HCT116 (cell line): ENCODE data around the gene CEP57. TPM values are rescaled to one million over a fixed set of nuclear protein-coding genes. Genes with fewer than 3 reads are reported as not detected.

Experiments
- ATAC-seq: fragments of 200-7000 bp; cut with Tn5 transposase; 2 replicates; pipeline ENCODE4 v1.9.1; 2020; ENCODE audit warnings: mild to moderate bottlenecking, moderate library complexity
- BruUV-seq: library from RNA; stranded (reverse); fragments of 400-500 nt; replicated peaks from 2 replicates; lab custom pipeline; 2021; lab: Mats Ljungman, UMichigan
- CTCF ChIA-PET: fragments of 300-600 bp; sonication (Branson Sonifier 250); formaldehyde crosslinking; loops from one replicate; lab custom pipeline; 2021; ENCODE audit warnings: antibody characterized with exemption; lab: Charles Lee
- POLR2A ChIA-PET: fragments of 300-600, 350-600 bp; sonication (Branson Sonifier 250); formaldehyde crosslinking; loops from one replicate; lab custom pipeline; 2021; ENCODE audit warnings: antibody characterized with exemption; lab: Charles Lee
- RAD21 ChIA-PET, 2 experiments: fragments of 300-600 bp; sonication (Branson Sonifier 250); formaldehyde crosslinking; loops; one replicate each; lab custom pipeline; 2023; ENCODE audit warnings: low total read pairs in 2 of 2; ENCODE audit not compliant: uncharacterized antibody in 2 of 2, unreplicated experiment in 2 of 2, low non-redundant PET in 1 of 2; lab: Charles Lee
- DNase-seq: peaks from one replicate; pipeline ENCODE4 v3.0.0-alpha.2; 2010; ENCODE audit warnings: low read depth, low spot score
- H2AFZ ChIP-seq: fragments of 200-600 bp; shearing (Covaris generic), sonication (generic); 2 replicates; pipeline ENCODE4 v1.6.1; 2017; ENCODE audit warnings: low read depth, mixed run types, mixed read lengths, antibody characterized with exemption, low read length; ENCODE audit not compliant: poor library complexity, severe bottlenecking
- H3K27ac ChIP-seq: 2 replicates; pipeline ENCODE4 v1.5.1; 2012; ENCODE audit warnings: low read depth, low read length
- H3K27me3 ChIP-seq: fragments of 200-600 bp; sonication (generic); 2 replicates; pipeline ENCODE4 v1.6.1; 2016; ENCODE audit warnings: mixed run types, low read length, mixed read lengths; ENCODE audit not compliant: insufficient read depth
- H3K36me3 ChIP-seq, 2 experiments: fragments of 200-500 bp in 1 of 2; fragments of 200-600 bp in 1 of 2; sonication (Bioruptor generic) in 1 of 2; sonication (generic) in 1 of 2; 2 replicates each; pipeline versions ENCODE4 v1.5.1 to v1.6.1; 2014 to 2016; ENCODE audit warnings: low read length in 2 of 2, inconsistent platforms in 1 of 2, mixed read lengths in 1 of 2, mixed run types in 1 of 2; ENCODE audit not compliant: insufficient read depth in 2 of 2, control insufficient read depth in 1 of 2
- H3K4me1 ChIP-seq, 2 experiments: fragments of 200-600 bp in 1 of 2; sonication (generic) in 1 of 2; 2 replicates each; pipeline versions ENCODE4 v1.5.1 to v1.6.1; 2012 to 2017; ENCODE audit warnings: low read length in 2 of 2, inconsistent platforms in 1 of 2, mild to moderate bottlenecking in 1 of 2, mixed read lengths in 1 of 2, mixed run types in 1 of 2, moderate library complexity in 1 of 2; ENCODE audit not compliant: insufficient read depth in 2 of 2, control insufficient read depth in 1 of 2
- H3K4me2 ChIP-seq: fragments of 200-600 bp; sonication (generic); 2 replicates; pipeline ENCODE4 v1.6.1; 2017; ENCODE audit warnings: mixed run types, low read length, mixed read lengths
- H3K4me3 ChIP-seq, 2 experiments: fragments of 200-600 bp in 1 of 2; sonication (generic) in 1 of 2; replicated peaks in 1 of 2; 2 replicates each; pipeline ENCODE4 v1.5.1; 2011 to 2016; ENCODE audit warnings: low read length in 2 of 2, control low read depth in 1 of 2, low read depth in 1 of 2, mild to moderate bottlenecking in 1 of 2, mixed read lengths in 1 of 2, mixed run types in 1 of 2
- H3K79me2 ChIP-seq: fragments of 200-600 bp; sonication (generic); 2 replicates; pipeline ENCODE4 v1.6.1; 2017; ENCODE audit warnings: mild to moderate bottlenecking, mixed run types, low read length, moderate library complexity, mixed read lengths; ENCODE audit not compliant: insufficient read depth
- H3K9ac ChIP-seq: fragments of 200-600 bp; sonication (generic); 2 replicates; pipeline ENCODE4 v1.6.1; 2016; ENCODE audit warnings: low read length, mixed read lengths
- H3K9me2 ChIP-seq: fragments of 200-600 bp; sonication (generic), shearing (Covaris generic); 2 replicates; pipeline ENCODE4 v1.6.1; 2017; ENCODE audit warnings: mixed run types, mild to moderate bottlenecking, moderate library complexity; ENCODE audit not compliant: insufficient read depth
- H3K9me3 ChIP-seq, 2 experiments: fragments of 200-500 bp in 1 of 2; fragments of 200-600 bp in 1 of 2; sonication (Bioruptor generic) in 1 of 2; sonication (generic) in 1 of 2; 2 replicates each; pipeline ENCODE4 v1.6.1; 2014 to 2017; ENCODE audit warnings: low read length in 2 of 2, mixed read lengths in 2 of 2, inconsistent platforms in 1 of 2, low read depth in 1 of 2, mild to moderate bottlenecking in 1 of 2, mixed run types in 1 of 2, moderate library complexity in 1 of 2; ENCODE audit not compliant: control insufficient read depth in 1 of 2, insufficient read depth in 1 of 2
- H4K20me1 ChIP-seq: fragments of 200-600 bp; sonication (generic), shearing (Covaris generic); 2 replicates; pipeline ENCODE4 v1.6.1; 2017; ENCODE audit warnings: mixed run types, mild to moderate bottlenecking, moderate library complexity; ENCODE audit not compliant: insufficient read depth
- EGR1 ChIP-seq: IDR thresholded peaks from 2 replicates; pipeline ENCODE4 v1.6.1; 2012; ENCODE audit warnings: low read depth
- ELF1 ChIP-seq: IDR thresholded peaks from 2 replicates; pipeline ENCODE4 v1.6.1; 2012; ENCODE audit warnings: low read depth, borderline replicate concordance
- EZH2 ChIP-seq: fragments of 200-600 bp; sonication (generic); IDR thresholded peaks from 2 replicates; pipeline ENCODE4 v1.6.1; 2017; ENCODE audit warnings: antibody characterized with exemption, mixed run types
- EZH2phosphoT487 ChIP-seq: fragments of 200-600 bp; IDR thresholded peaks from 2 replicates; pipeline ENCODE4 v1.6.1; 2018; ENCODE audit warnings: antibody characterized with exemption, borderline replicate concordance
- MAX ChIP-seq: IDR thresholded peaks from 2 replicates; pipeline ENCODE4 v1.6.1; 2012
- POLR2A ChIP-seq: IDR thresholded peaks from 2 replicates; pipeline ENCODE4 v1.7.0; 2011; ENCODE audit warnings: borderline replicate concordance; ENCODE audit not compliant: insufficient read depth, insufficient read length; ENCODE audit errors: extremely low read depth
- POLR2AphosphoS5 ChIP-seq: IDR thresholded peaks from 2 replicates; pipeline ENCODE4 v1.6.1; 2011; ENCODE audit warnings: mild to moderate bottlenecking, low read depth, low read length, moderate library complexity
- SIN3A ChIP-seq: IDR thresholded peaks from 2 replicates; pipeline ENCODE4 v1.6.1; 2012; ENCODE audit warnings: low read depth
- SRF ChIP-seq: IDR thresholded peaks from 2 replicates; pipeline ENCODE4 v1.6.1; 2012; ENCODE audit warnings: low read depth
- TCF7L2 ChIP-seq: IDR thresholded peaks from 2 replicates; pipeline ENCODE4 v1.7.0; 2011; ENCODE audit warnings: borderline replicate concordance, inconsistent platforms; ENCODE audit not compliant: insufficient read depth, insufficient read length; ENCODE audit errors: extremely low read depth
- intact Hi-C: fragments of 100-400 bp; cut with micrococcal nuclease; formaldehyde crosslinking; loops from 2 replicates; pipeline ENCODE4 v1.10.0; 2022
- total RNA-seq: library from RNA; stranded (reverse); gene quantifications from one replicate; pipeline ENCODE4 v1.2.1, GENCODE V29; 2021; ENCODE audit not compliant: unreplicated experiment
- TF ChIP-seq, protein P1 (sequence below): IDR thresholded peaks from 2 replicates; pipeline ENCODE4 v1.6.1; 2011; ENCODE audit warnings: mild to moderate bottlenecking, low read length, moderate library complexity; ENCODE audit not compliant: insufficient replicate concordance; ENCODE audit errors: extremely low read depth
- TF ChIP-seq, protein P2 (sequence below), 3 experiments: fragments of 200-600 bp in 1 of 3; sonication (generic) in 1 of 3; IDR thresholded peaks in 2 of 3; conservative IDR thresholded peaks in 1 of 3; 2 replicates each; pipeline ENCODE4 v1.5.1; 2012 to 2017; ENCODE audit warnings: low read depth in 2 of 3, low read length in 2 of 3, antibody characterized with exemption in 1 of 3, borderline replicate concordance in 1 of 3, control low read depth in 1 of 3, mild to moderate bottlenecking in 1 of 3, mixed read lengths in 1 of 3, mixed run types in 1 of 3, moderate library complexity in 1 of 3; ENCODE audit not compliant: insufficient read depth in 1 of 3

Gene CEP57
- total RNA-seq, 1 experiment from 2014 or later = 43.3 TPM

- Histone ChIP-seq H3K9me3 (no peaks in the 10 kb centered on the region), H2AFZ (no peak overlapping the region), H3K36me3 (peaks cover 6 to 12% of the 10 kb centered on the region in 2 experiments; a peak in 3 of 4 replicates), H3K4me3 (no peak overlapping the region), H3K9ac (no peak overlapping the region), H3K27me3 (no peaks in the 10 kb centered on the region), H3K9me2 (no peaks in the 10 kb centered on the region), H3K79me2 (no peaks in the 10 kb centered on the region), H3K27ac (no peak overlapping the region), H3K4me1 (no peaks in the 10 kb centered on the region), H4K20me1 (no peaks in the 10 kb centered on the region), H3K4me2 (no peak overlapping the region)
- ChIA-PET POLR2A (no interaction called here), CTCF (no interaction called here), RAD21 (no interaction called here)
- no peak for DNase-seq
- no peak for TF ChIP-seq POLR2AphosphoS5
- TF ChIP-seq SIN3A = no peak
- no peak for TF ChIP-seq SRF
- TF ChIP-seq, protein P1, sequence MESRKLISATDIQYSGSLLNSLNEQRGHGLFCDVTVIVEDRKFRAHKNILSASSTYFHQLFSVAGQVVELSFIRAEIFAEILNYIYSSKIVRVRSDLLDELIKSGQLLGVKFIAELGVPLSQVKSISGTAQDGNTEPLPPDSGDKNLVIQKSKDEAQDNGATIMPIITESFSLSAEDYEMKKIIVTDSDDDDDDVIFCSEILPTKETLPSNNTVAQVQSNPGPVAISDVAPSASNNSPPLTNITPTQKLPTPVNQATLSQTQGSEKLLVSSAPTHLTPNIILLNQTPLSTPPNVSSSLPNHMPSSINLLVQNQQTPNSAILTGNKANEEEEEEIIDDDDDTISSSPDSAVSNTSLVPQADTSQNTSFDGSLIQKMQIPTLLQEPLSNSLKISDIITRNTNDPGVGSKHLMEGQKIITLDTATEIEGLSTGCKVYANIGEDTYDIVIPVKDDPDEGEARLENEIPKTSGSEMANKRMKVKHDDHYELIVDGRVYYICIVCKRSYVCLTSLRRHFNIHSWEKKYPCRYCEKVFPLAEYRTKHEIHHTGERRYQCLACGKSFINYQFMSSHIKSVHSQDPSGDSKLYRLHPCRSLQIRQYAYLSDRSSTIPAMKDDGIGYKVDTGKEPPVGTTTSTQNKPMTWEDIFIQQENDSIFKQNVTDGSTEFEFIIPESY = no peak
- TF ChIP-seq, protein P2, sequence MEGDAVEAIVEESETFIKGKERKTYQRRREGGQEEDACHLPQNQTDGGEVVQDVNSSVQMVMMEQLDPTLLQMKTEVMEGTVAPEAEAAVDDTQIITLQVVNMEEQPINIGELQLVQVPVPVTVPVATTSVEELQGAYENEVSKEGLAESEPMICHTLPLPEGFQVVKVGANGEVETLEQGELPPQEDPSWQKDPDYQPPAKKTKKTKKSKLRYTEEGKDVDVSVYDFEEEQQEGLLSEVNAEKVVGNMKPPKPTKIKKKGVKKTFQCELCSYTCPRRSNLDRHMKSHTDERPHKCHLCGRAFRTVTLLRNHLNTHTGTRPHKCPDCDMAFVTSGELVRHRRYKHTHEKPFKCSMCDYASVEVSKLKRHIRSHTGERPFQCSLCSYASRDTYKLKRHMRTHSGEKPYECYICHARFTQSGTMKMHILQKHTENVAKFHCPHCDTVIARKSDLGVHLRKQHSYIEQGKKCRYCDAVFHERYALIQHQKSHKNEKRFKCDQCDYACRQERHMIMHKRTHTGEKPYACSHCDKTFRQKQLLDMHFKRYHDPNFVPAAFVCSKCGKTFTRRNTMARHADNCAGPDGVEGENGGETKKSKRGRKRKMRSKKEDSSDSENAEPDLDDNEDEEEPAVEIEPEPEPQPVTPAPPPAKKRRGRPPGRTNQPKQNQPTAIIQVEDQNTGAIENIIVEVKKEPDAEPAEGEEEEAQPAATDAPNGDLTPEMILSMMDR (IDR thresholded peaks at IDR 0.05 in 2 of 3, conservative IDR thresholded peaks at IDR 0.05 in 1 of 3; ENCODE audit: borderline replicate concordance in 1 of 3, insufficient read depth in 1 of 3, low read depth in 2 of 3, low read length in 2 of 3) = no peak
- no peak for TF ChIP-seq EGR1
- no peak for TF ChIP-seq TCF7L2
- TF ChIP-seq POLR2A = no peak
- TF ChIP-seq EZH2phosphoT487 = no peak
- TF ChIP-seq EZH2 = no peak
- no peak for TF ChIP-seq MAX
- no peak for TF ChIP-seq ELF1
- ATAC-seq = no peak
- BruUV-seq = no TSS peak
- intact Hi-C loops = no loop called here
These were observed 31.3 kb downstream of the CEP57 start for GRCh38 chr11:95821640-95822039.
